SH-SY5Y (cell line): Measurements from ENCODE around the gene FAT3.

ENCODE experiments used
- GATA2 ChIP-seq: IDR thresholded peaks from 2 replicates; pipeline ENCODE4 v1.6.1; 2011; ENCODE audit warnings: mild to moderate bottlenecking, low read depth, low read length
- GATA3 ChIP-seq: IDR thresholded peaks from 2 replicates; pipeline ENCODE4 v1.6.1; 2011; ENCODE audit warnings: low read depth, mild to moderate bottlenecking, low read length, moderate library complexity

DNA sequence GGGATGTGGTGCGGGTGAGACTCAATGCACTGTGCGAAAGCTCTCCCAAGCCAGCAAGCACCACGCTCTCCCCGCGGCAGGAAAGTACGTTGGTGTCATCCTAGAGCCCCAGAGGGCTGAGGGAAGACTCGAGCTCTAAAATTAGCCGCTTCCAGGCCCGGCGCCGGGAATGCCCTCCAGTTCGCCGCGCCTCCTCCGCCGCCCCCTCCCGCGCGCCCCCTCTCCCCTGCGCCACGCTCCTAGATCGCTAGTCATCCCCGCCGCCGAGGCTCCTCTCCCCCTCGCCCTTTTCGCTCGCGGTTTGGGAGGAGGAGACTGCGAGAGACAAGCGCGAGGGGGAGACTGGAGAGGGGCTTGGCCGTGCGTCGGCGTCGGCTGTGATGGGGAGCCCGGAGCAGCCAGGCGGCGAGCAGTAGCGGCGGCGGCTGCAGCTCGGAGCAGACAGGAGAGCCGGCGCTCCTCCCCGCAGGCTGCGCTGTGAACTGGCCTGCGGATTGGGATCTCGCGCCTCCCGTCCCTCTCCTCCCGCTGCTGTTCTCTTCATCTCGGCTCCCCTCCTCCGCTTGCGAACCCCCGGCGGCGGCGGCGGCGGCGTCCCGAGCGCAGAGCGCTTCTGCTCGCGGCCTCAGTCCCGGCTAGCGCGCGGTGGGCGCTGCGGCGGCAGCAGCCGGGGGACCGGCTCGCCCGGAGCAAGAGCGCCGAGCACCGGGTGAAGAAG is at the start of gene FAT3:
- no peak for TF ChIP-seq GATA3
- no peak for TF ChIP-seq GATA2
